Right forelimb (tissue), 1 donor: ENCODE measurements around the gene AKAP1.

Experiments used
- DNase-seq: peaks from one replicate; pipeline ENCODE4 v3.0.0-alpha.2; 2018

AKAP1 gene

GRCh38 chr17:57132663-57133062 lies 47.6 kb downstream of the AKAP1 start:
- no peak for DNase-seq

DNA sequence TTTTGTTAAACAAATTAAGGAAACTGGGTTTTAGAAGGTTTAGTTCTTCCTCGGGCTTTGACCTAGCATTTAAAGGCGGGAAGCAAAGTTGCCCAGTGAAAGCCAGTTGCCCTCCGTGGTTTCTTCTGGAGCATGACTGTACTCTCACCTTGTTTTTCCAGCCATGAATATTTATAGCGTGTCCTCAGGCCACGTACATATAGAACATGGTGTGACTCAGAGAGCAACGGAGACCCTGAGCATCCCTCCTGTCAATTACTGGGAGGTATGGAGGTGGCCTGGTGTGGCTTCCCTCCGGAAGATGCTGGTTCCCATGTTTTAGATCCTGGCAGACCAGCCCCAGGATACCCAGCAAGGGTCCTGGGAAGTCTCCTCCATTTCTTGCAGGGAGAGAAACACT lies 48.4 kb downstream of the AKAP1 start:
- DNase-seq, result no peak

DNA sequence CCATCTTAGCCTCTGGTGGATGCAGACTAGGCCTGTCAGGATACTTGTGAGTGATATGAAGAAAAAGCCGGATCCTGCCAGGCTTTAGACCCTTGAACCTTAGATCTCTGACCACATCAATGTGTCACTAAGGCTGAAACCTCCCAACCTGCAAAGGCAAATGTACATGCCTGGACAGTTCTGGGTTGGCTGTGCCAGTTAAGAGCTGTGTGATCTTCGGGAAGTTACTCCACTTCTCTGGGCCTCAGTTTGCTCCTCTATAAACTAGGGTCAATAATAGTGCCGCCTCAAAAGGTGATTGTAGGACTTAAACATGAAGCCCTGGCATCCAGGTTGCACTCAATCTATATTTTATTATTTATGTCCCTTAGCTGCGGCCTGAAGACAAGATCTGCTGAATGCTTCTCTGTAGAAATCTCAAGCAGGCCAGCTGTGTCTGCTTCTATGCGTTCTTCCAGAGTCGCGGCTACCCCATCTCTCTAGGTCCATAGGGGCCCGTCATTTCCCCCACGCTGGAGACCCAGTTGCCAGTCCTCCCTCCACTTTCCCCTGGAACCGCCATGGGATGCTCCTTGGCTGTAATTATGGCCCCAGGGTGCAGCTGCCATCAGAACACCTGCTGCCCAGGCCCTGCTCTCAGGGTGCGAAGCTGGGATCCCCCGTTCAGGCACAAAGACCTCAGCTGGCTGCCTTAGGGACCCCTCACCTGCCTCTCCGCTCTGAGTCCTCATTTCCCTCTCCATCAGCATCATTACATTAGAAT lies 50.2 kb downstream of the AKAP1 start:
- no peak for DNase-seq

GRCh38 chr17:57135789-57136291 lies 50.8 kb downstream of the AKAP1 start:
- DNase-seq, result no peak

GRCh38 chr17:57136355-57136754 lies 51.3 kb downstream of the AKAP1 start:
- DNase-seq, result no peak

- no peak for DNase-seq
Observed at GRCh38 chr17:57138030-57138911, 53.2 kb downstream of the AKAP1 start.

GRCh38 chr17:57138956-57139576 lies 54.0 kb downstream of the AKAP1 start:
- no peak for DNase-seq

GRCh38 chr17:57140316-57140715 lies 55.3 kb downstream of the AKAP1 start:
- DNase-seq, result no peak

DNA sequence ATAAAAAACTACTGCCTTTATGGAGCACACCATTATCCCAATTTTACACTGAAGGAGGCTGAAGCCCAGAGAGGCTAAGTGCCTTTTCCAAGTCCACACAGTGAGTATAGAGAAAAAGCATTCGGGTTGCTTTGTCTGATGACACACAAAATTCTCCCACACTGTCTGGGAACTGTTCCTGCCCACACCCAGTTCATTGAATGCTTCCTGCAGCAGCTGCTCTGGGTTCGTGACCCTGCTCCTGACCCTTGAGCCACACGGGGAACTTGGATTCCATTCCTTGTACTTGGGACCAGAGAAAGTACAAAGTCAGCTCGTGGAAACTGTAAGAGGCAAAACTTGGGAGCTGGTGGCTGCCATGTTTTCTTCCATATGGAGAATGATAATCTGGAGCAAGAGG lies 57.9 kb downstream of the AKAP1 start:
- DNase-seq, result no peak

DNA sequence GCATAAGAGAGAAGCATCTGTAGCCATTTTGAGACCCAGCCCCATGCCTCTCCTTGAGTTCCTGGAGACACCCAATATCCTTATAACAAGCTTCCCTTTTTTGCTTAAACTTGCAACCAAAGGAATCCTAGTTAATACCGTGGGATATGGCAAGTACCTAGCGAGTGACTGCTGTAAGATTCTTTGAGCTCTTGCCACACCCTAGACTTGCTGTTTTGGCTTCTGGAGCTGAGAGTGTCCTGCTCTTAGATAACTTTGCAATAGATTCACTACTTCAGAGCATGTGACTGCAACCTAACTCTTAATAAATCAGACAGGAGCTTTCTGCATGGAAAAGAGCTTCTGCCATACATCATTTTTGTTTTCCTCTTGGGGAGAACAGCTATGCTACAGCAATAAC lies 58.3 kb downstream of the AKAP1 start:
- DNase-seq, result no peak

- no peak for DNase-seq
Observed at GRCh38 chr17:57143919-57144318, 58.9 kb downstream of the AKAP1 start.

GRCh38 chr17:57144567-57144966 lies 59.5 kb downstream of the AKAP1 start:
- no peak for DNase-seq

- no peak for DNase-seq
Observed at GRCh38 chr17:57145347-57145746, 60.3 kb downstream of the AKAP1 start.

DNA sequence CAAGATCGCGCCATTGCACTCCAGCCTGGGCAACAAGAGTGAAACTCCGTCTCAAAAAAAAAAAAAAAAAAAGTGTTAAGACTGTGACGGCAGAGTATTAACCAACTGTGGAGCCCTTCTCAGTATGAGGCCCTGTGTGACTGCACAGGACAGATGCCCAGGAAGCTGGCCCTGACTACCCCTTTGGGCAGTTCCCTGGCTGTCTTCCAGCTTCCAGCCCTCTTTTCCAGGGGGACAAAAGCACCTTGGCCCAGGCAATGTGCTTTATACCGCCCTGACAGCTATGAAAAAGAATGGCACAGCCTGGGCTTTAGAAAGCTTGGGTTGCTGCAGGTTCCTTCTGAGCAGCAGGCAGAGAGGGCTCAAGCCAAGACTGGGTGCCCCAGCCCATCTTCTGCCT lies 61.2 kb downstream of the AKAP1 start:
- DNase-seq, result no peak

- DNase-seq, result no peak
Observed at GRCh38 chr17:57151798-57152197, 66.8 kb downstream of the AKAP1 start.

GRCh38 chr17:57152967-57153528 lies 68.0 kb downstream of the AKAP1 start:
- DNase-seq, result no peak

DNA sequence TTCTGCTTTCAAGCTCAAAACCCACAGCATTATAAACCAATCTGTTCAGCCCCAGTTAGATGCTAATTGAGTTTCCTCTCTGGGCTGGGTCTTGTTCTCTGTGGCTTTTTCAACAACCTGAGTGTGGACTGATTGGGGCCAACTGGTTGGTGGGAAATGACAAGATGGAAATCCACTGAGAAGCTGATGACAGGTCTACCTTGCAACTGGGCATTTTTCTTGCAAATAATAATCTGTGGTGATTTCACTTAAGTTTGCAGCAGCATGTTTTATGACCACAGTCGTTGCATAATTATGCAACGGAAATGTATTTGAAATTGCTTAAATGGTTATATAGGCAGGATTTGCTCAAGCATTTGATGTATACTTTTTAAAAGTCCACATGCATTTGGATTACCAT lies 69.9 kb downstream of the AKAP1 start:
- DNase-seq, result no peak

- DNase-seq, result no peak
Observed at GRCh38 chr17:57158325-57158724, 73.3 kb downstream of the AKAP1 start.

DNA sequence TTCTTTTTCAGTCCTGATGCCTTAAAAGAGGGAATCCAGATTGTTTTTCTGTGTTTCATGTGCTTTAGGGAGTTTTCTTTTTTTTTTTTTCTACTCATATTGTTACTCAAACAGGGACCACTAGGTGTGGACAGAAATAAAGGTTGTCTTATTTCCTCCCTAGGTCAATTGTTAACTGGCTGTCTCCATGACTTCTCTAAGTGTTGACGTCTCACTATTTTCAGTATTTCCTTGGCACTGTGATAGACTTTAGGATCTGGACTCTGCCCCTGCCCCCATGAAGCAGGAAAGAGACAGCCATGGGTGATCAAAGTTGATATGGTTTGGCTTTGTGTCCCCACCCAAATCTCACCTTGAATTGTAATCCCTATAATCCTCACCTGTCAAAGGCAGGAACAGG lies 73.7 kb downstream of the AKAP1 start:
- no peak for DNase-seq

DNA sequence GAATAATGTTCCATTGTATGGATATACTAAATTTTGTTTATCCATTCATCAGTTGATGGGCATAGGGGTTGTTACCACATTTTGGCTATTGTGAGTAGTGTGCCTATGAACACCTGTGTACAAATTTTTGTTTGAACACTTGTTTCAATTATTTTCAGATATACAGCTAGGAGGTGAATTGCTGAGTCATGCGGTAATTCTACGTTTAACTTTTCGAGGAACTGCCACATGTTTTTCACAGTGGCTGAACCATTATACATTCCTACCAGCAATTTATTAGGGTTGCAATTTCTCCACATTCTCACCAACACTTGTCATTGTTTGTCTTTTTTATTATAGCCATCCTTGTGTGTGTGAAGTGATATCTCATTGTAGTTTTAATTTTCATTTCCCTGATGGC lies 75.6 kb downstream of the AKAP1 start:
- DNase-seq, result no peak

GRCh38 chr17:57164814-57165213 lies 79.8 kb downstream of the AKAP1 start:
- DNase-seq, result no peak

DNA sequence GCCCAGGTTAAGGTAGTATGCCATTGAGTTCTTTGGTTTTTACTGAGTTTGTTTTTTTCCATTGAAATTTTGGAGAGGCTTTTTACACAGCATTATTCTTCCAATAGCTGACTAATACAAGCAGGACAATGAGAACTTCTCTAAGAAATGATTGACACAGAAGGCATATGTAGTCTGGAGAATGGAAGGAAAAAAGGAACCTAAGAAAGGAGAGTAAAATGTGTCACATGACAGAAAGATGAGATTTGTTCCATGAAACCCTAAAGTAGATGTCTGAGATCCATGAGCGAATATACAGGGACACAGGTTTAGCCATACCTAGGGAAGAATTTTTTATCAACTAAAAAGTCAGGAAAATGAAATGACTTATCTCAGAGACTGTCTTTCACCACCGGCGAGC lies 80.7 kb downstream of the AKAP1 start:
- no peak for DNase-seq

DNA sequence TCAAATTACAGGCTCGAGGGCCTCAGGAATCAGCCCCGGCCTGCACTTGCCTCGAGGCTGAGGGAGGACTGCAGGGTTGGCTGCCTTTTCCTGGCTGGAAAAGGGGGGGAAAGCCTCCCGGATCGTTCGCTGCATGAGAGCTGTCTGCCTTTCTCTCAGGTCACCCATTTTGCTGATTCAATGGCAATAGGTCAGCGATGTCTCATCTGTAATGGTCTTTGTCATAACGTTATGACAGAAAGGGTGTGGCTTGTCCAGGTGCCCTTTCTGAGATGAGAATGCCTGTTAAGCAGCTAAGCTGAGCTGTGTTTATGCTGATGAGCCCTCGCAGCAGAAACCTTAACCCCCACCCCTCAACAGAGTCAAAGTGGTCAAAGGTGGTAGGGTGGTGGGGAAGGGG lies 81.8 kb downstream of the AKAP1 start:
- DNase-seq, result no peak
